ENCODE results near the gene WWC2.

GRCh38 chr4:183337349-183337748 is 238.3 kb downstream of the WWC2 start:
- TF ChIP-seq CTCF (IDR thresholded peaks at IDR 0.05 in 4 of 5, conservative IDR thresholded peaks at IDR 0.05 in 1 of 5): no peak
- no peak for TF ChIP-seq POLR2A (IDR thresholded peaks at IDR 0.05)

Data from gastrocnemius medialis (tissue), 4 donors.